PC-3 (cell line): ENCODE measurements around the gene EIF1. TPM values are rescaled to one million over a fixed set of nuclear protein-coding genes. Genes with fewer than 3 reads are reported as not detected.
A peak's percentile ranks its signal among the peaks of the same experiment; 100 is the strongest.

Experiments
- ATAC-seq: fragments of 200-7000 bp; cut with Tn5 transposase; 2 replicates; pipeline ENCODE4 v1.9.1; 2020; ENCODE audit warnings: mild to moderate bottlenecking, moderate library complexity
- Bru-seq: library from RNA; stranded (reverse); fragments of 400-500 nt; gene quantifications from one replicate; lab custom pipeline; 2021; lab: Mats Ljungman, UMichigan
- BruChase-seq, 2 experiments: library from RNA; stranded (reverse); fragments of 400-500 nt; gene quantifications; one replicate each; lab custom pipeline; 2021; lab: Mats Ljungman, UMichigan
- BruUV-seq: library from RNA; stranded (reverse); fragments of 400-500 nt; replicated peaks from 2 replicates; lab custom pipeline; 2021; lab: Mats Ljungman, UMichigan
- CTCF ChIA-PET: fragments of 300-600 bp; sonication (Branson Sonifier 250); formaldehyde crosslinking; loops from one replicate; lab custom pipeline; 2022; ENCODE audit warnings: antibody characterized with exemption; lab: Charles Lee
- POLR2A ChIA-PET: fragments of 300-600 bp; sonication (Branson Sonifier 250); formaldehyde crosslinking; loops from one replicate; lab custom pipeline; 2022; ENCODE audit warnings: antibody characterized with exemption; ENCODE audit not compliant: unreplicated experiment; lab: Charles Lee
- DNase-seq: peaks from one replicate; pipeline ENCODE4 v3.0.0-alpha.2; 2015
- H2AFZ ChIP-seq: fragments of 300-600 bp; sonication (generic); 2 replicates; pipeline ENCODE4 v1.6.0; 2016; ENCODE audit warnings: antibody characterized with exemption, low read length
- H3F3A ChIP-seq: fragments of 300-600 bp; sonication (generic); one replicate; pipeline ENCODE4 v1.6.0; 2017; ENCODE audit warnings: antibody characterized with exemption, low read length, control low read depth, mild to moderate bottlenecking; ENCODE audit not compliant: unreplicated experiment
- H3K27ac ChIP-seq: fragments of 300-600 bp; sonication (generic); 2 replicates; pipeline ENCODE4 v1.5.1; 2016; ENCODE audit warnings: mild to moderate bottlenecking, low read length
- H3K27me3 ChIP-seq: fragments of 300-600 bp; sonication (generic); 2 replicates; pipeline ENCODE4 v1.6.1; 2016; ENCODE audit warnings: low read length, mixed read lengths
- H3K36me3 ChIP-seq: fragments of 300-600 bp; sonication (generic); 2 replicates; pipeline ENCODE4 v1.6.1; 2016; ENCODE audit warnings: low read depth, mixed run types, low read length, mixed read lengths
- H3K4me1 ChIP-seq: fragments of 300-600 bp; sonication (generic); 2 replicates; pipeline ENCODE4 v1.5.1; 2016; ENCODE audit warnings: low read length; ENCODE audit not compliant: insufficient read depth
- H3K4me2 ChIP-seq: fragments of 300-600 bp; sonication (generic); 2 replicates; pipeline ENCODE4 v1.6.0; 2016; ENCODE audit warnings: low read length
- H3K4me3 ChIP-seq: fragments of 300-600 bp; sonication (generic); 2 replicates; pipeline ENCODE4 v1.5.1; 2016; ENCODE audit warnings: mild to moderate bottlenecking, low read length, mixed read lengths
- H3K79me2 ChIP-seq: fragments of 300-600 bp; sonication (generic); 2 replicates; pipeline ENCODE4 v1.6.1; 2017; ENCODE audit warnings: low read length, mixed read lengths
- H3K9ac ChIP-seq: fragments of 300-600 bp; sonication (generic); 2 replicates; pipeline ENCODE4 v1.6.0; 2016; ENCODE audit warnings: mild to moderate bottlenecking, low read length
- H3K9me2 ChIP-seq: fragments of 300-600 bp; sonication (generic); replicated peaks from 2 replicates; pipeline ENCODE4 v1.6.1; 2016; ENCODE audit warnings: mixed run types, low read length, mixed read lengths
- H3K9me3 ChIP-seq: fragments of 300-600 bp; sonication (generic); 2 replicates; pipeline ENCODE4 v1.6.1; 2016; ENCODE audit warnings: low read length, mixed read lengths
- H4K20me1 ChIP-seq: fragments of 300-600 bp; sonication (generic); 2 replicates; pipeline ENCODE4 v1.6.1; 2016; ENCODE audit warnings: low read length, mixed read lengths
- CTCF ChIP-seq: fragments of 300-600 bp; sonication (generic); conservative IDR thresholded peaks from 2 replicates; pipeline ENCODE4 v1.5.1; 2017; ENCODE audit warnings: antibody characterized with exemption, low read depth, mild to moderate bottlenecking, low read length
- EZH2 ChIP-seq: fragments of 300-600 bp; sonication (generic); IDR thresholded peaks from one replicate; pipeline ENCODE4 v1.6.1; 2017; ENCODE audit warnings: antibody characterized with exemption, mild to moderate bottlenecking, low read length; ENCODE audit not compliant: unreplicated experiment
- EZH2phosphoT487 ChIP-seq: fragments of 300-600 bp; sonication (generic); IDR thresholded peaks from 2 replicates; pipeline ENCODE4 v1.6.1; 2018; ENCODE audit warnings: mild to moderate bottlenecking, antibody characterized with exemption, low read length, borderline replicate concordance
- intact Hi-C: fragments of 100-400 bp; cut with micrococcal nuclease; formaldehyde crosslinking; loops from 2 replicates; pipeline ENCODE4 v1.9.0; 2023
- long read RNA-seq: library from polyadenylated mRNA; unstranded; transcript quantifications from one replicate; pipeline ENCODE4 v2.0.0, GENCODE V29; 2021; ENCODE audit not compliant: unreplicated experiment
- total RNA-seq: library from RNA; depleted of rRNA; stranded (reverse); fragments of >200 nt; gene quantifications from 2 replicates; pipeline ENCODE4 v1.2.3, GENCODE V29; 2014; rRNA removed

The EIF1 gene
- 88.7 and 95.9 TPM in 2 replicates for total RNA-seq
- percentile 100 among the genes with signal in this experiment for Bru-seq, nascent RNA
- percentile 100 among the genes with signal in this experiment for BruChase-seq, experiment 1, labeled RNA remaining after a 6-hour chase
- BruChase-seq, experiment 2, labeled RNA remaining after a 2-hour chase = percentile 100 among the genes with signal in this experiment
- long read RNA-seq, transcript EIF1-202 (2 exons, 2,170 nt) = minor isoform, 19 of 1,203 reads
- long read RNA-seq, transcript EIF1-203 (4 exons, 2,330 nt) = major isoform, 1,096 of 1,203 reads
- long read RNA-seq, partial matches to known transcripts = 45 of 1,203 reads
- long read RNA-seq, other reads (novel, unspliced or antisense) = 40 of 1,203 reads

DNA sequence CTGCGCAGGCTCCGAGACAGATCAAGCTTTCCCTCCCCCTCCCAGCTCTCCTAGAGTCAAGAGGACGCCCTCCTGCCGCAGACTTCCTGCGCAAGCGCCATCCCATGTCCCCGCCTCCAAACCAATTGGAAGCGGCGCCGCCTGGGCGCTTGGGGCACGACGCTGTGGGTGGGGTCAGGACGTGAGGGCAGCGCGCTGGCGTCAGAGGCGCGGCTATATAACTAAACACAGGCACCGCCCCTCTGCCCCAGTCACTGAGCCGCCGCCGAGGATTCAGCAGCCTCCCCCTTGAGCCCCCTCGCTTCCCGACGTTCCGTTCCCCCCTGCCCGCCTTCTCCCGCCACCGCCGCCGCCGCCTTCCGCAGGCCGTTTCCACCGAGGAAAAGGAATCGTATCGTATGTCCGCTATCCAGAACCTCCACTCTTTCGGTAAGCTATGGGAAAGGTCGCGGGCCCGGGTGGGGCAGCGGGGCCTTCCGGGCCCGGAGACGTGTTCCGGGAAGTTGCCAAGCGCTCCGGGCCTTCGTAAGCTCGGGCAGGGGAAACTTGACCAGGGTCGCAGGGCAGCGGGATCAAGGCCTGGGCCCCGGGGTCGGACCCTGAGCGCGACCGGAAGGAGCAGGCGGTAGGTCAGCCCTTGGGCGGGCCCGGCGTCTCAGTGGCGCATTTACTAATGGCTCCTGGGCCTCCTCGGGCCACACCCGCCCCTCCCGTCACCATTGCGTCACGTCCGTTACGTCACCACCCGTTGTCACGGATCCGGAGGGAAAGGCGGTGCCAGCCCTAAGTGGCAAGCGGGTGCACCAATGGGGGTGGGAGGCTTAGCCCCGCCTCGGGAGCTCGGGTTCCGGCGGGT, at the start of gene EIF1:
TSS of gene EIF1 (plus strand) at position 245 of the 856 bp plus-strand sequence. CDS start at position 399, 154 bp downstream.
- ChIA-PET POLR2A (interaction anchor here (0.5 to 1.0 kb wide), 14 partner anchors 21 to 1156 kb away, joined by 3 to 9 read pairs (median 4); partner anchors contain the start of gene JUP), CTCF (interaction anchor here (0.6 to 1.1 kb wide), 6 partner anchors 10 to 140 kb away, joined by 3 to 5 read pairs (median 3); no protein-coding TSS in a partner anchor)
- Histone ChIP-seq H4K20me1 (peaks cover 32% of the 10 kb centered on the region), H2AFZ (peak within 1 kb of the TSS; percentile 85), H3K79me2 (peaks cover 28% of the 10 kb centered on the region), H3K27ac (peak within 1 kb of the TSS; percentile 95), H3K4me2 (peak within 1 kb of the TSS; percentile 96), H3K4me3 (peak within 1 kb of the TSS; percentile 97), H3K4me1 (peaks cover 6% of the 10 kb centered on the region; the same call in 1 of the 2 replicates), H3K27me3 (no peaks in the 10 kb centered on the region), H3K9ac (peak within 1 kb of the TSS; percentile 100), H3K9me3 (no peaks in the 10 kb centered on the region), H3F3A (peaks cover 33% of the 10 kb centered on the region), H3K36me3 (peaks cover 33% of the 10 kb centered on the region), H3K9me2 (no peaks in the 10 kb centered on the region)
- DNase-seq (peak; percentile 98), ATAC-seq (peak; percentile 76)
- TSS peak; percentile 41 for BruUV-seq
- TF ChIP-seq EZH2phosphoT487 = no peak
- no peak for TF ChIP-seq EZH2
- no peak for TF ChIP-seq CTCF
- intact Hi-C loops = no loop called here

DNA sequence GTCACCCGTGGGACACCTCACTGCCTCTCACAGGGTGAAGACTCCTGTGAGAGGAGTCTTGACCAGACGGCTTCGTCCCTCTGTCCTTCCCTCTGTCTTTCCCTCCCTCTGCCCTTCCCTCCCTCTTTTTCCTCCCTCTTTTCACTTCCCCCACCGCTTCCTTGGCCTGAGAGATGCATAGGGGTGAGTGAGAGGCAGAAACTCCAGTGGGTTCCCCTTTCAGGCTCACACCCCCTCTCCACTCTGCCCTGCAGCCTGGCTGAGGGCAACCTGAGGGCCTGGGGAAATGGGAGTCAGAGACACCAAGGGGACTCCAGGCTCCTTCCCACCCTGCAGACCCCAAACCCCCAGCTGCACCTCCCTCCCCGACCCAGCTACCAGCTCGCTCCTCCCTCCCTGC, 49.7 kb upstream of the EIF1 start:
- Histone ChIP-seq H3K9ac (no peak overlapping the region), H3K79me2 (no peaks in the 10 kb centered on the region), H3K4me3 (no peak overlapping the region), H3K4me1 (no peaks in the 10 kb centered on the region), H3K27me3 (no peaks in the 10 kb centered on the region), H2AFZ (no peak overlapping the region), H3K36me3 (no peaks in the 10 kb centered on the region), H3K9me2 (no peaks in the 10 kb centered on the region), H4K20me1 (no peaks in the 10 kb centered on the region), H3F3A (no peaks in the 10 kb centered on the region), H3K27ac (no peak overlapping the region), H3K4me2 (no peak overlapping the region), H3K9me3 (no peaks in the 10 kb centered on the region)
- intact Hi-C loops = no loop called here
- POLR2A ChIA-PET = no interaction called here
- no peak for ATAC-seq
- TF ChIP-seq EZH2phosphoT487 (no peak), CTCF (no peak), EZH2 (no peak)
- BruUV-seq = no TSS peak
- DNase-seq = no peak
- CTCF ChIA-PET = no interaction called here
